HFF-Myc (cell line): ENCODE measurements around the gene IVL.

ENCODE experiments used
- DNase-seq: peaks from one replicate; pipeline ENCODE4 v3.0.0-alpha.2; 2011; ENCODE audit warnings: low read depth; ENCODE audit errors: extremely low read depth
- H3K4me3 ChIP-seq: replicated peaks from 2 replicates; pipeline ENCODE4 v1.5.1; 2011; ENCODE audit warnings: low read depth, mild to moderate bottlenecking, control low read depth, low read length
- TF ChIP-seq, protein P1 (sequence below): IDR thresholded peaks from 2 replicates; pipeline ENCODE4 v1.5.1; 2012; ENCODE audit warnings: mild to moderate bottlenecking, low read depth, low read length, control low read depth; ENCODE audit errors: missing control alignments

The IVL gene

DNA sequence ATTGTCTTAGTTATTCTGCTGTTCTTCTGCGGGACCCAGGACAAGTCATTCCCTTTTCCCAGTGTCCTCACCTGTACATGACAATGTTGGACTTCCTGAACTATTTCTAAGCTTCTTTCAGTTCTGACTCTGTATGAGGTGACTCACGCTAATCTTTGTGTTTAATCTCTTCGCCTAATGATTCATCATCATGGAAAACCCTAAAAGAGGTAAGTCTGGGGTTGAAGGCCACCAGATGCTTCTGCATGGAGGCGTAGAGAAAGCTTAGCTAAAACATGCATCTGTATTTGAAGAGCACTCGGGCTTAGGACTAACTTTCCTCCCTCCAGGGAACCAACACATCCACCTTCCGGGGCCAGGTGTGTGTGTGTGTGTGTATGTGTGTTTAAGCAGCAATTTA is 46.1 kb downstream of the IVL start:
- no peak for DNase-seq
- TF ChIP-seq, protein P1, sequence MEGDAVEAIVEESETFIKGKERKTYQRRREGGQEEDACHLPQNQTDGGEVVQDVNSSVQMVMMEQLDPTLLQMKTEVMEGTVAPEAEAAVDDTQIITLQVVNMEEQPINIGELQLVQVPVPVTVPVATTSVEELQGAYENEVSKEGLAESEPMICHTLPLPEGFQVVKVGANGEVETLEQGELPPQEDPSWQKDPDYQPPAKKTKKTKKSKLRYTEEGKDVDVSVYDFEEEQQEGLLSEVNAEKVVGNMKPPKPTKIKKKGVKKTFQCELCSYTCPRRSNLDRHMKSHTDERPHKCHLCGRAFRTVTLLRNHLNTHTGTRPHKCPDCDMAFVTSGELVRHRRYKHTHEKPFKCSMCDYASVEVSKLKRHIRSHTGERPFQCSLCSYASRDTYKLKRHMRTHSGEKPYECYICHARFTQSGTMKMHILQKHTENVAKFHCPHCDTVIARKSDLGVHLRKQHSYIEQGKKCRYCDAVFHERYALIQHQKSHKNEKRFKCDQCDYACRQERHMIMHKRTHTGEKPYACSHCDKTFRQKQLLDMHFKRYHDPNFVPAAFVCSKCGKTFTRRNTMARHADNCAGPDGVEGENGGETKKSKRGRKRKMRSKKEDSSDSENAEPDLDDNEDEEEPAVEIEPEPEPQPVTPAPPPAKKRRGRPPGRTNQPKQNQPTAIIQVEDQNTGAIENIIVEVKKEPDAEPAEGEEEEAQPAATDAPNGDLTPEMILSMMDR = no peak
- H3K4me3 ChIP-seq = no peak overlapping the region

DNA sequence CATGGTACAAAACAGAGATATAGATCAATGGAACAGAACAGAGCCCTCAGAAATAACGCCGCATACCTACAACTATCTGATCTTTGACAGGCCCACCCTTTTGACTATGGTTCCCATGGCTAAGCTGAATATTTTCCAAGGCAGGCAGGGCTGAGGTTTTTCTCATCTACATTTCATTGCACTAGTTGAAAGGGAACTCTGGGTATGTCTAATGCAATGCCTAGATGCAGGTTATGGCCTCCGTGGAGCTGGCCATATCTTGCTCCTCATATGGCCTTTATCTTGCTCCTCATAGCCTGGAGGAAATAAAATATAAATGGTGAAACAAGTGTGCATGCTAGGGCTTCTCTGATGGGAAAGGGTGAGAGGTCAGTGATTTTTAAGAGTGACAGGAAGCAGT is 49.2 kb downstream of the IVL start:
- no peak for DNase-seq
- TF ChIP-seq, protein P1 = no peak
- H3K4me3 ChIP-seq = no peak overlapping the region

DNA sequence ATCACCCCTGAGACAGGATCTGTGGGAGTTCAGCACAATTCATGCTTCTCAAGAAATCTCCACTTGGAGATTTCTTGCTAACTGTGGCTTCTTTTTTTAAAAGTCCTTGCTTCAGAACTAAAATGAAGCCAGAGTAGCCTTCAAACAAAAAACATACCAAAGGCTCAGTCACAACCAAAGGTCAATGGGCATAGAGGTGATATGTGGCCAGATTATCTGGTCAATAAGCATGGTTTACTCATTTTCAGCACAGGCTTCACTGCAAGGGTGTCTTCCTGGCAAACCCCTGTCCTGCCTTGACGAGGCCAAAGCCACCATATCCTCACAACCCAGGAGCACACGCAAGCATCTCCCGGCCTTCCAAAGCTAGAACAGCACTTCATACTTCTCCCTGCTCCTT is 50.9 kb downstream of the IVL start:
- TF ChIP-seq, protein P1 = no peak
- no peak for DNase-seq

DNA sequence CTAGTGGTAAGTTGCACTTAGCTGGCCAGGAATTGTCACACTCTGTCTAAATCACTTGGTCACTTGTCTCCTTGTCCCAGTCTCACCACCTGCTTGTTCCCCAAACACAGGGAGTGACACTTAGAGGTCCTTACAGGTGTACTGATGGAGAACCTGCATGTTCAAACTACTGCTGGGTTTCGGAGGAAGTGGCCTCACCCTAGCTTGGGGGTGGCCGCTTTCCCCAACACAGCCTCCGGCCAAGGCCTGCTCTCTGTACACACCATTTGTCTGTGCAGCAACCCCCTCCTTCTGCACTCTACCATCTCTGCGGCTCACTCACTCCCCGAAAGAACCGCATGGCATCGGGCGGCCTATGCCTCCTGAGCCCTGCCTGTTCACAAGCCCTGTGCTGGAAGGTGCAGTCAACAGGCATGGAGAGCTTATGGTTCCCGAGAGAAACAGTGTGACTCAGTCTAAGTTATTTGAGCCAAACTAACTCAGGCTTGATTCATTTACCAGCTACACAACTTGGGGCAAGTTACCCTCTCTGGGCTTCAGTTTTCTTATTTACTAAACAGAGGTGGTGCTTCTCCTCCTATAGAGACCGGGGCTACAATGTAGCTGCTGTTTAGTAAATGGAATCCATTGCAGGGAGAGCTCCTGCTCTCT is 51.6 kb downstream of the IVL start:
- no peak for DNase-seq
- TF ChIP-seq, protein P1 = no peak
- H3K4me3 ChIP-seq = no peak overlapping the region

More for the DNA sequence above, 50.9 kb downstream of the IVL start:
- H3K4me3 ChIP-seq = no peak overlapping the region

DNA sequence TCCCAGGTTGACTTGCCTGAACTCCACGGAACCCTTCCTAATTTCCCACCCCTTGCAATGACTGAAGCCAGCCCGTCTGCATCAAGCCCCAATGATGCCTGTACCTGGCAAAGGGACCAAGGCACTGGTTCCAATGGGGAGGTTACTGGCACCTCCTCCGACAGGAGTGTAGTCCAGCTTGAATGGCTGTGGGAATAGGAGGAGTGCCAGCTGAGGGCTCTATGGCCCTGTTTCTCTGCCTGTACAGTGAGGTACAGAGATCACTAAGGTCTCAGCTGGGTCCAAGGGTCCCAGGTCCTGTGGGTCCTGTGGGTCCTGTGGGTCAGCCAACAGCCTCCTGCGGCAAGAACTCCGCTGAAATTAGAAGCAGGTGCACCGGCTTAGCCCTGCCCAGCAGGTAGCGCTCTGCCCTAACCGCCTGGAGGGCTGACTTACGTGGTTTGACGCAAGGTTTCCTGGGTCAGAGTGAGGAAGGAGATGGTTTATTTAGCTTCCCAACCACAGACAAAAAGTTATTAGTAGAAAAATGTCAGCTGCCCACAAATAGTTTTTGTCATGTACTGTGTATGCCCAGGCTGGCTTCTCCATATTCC is 52.2 kb downstream of the IVL start:
- H3K4me3 ChIP-seq = no peak overlapping the region
- TF ChIP-seq, protein P1 = no peak
- DNase-seq = no peak
